Measurements from ENCODE around the gene ME2. TPM values are rescaled to one million over a fixed set of nuclear protein-coding genes. Genes with fewer than 3 reads are reported as not detected.
"Not testable (repeated sequence)": the region's sequence is repeated elsewhere in the genome, so short reads cannot be mapped to it uniquely, and the experiment has no call there.

Gene ME2
- polyA plus RNA-seq, 4 donors: 33.4 to 39.4 (median 38.9) TPM

GRCh38 chr18:50969448-50969847, 90.5 kb downstream of the ME2 start:
- no peak for DNase-seq (ENCODE audit: low read depth in 4 of 4, low spot score in 3 of 4)

- DNase-seq (ENCODE audit: low read depth in 4 of 4, low spot score in 3 of 4): no peak
Observed at GRCh38 chr18:50970006-50970405, 91.1 kb downstream of the ME2 start.

- DNase-seq (ENCODE audit: low read depth in 4 of 4, low spot score in 3 of 4): not testable (repeated sequence)
Observed at GRCh38 chr18:50972404-50972803, 93.5 kb downstream of the ME2 start.

GRCh38 chr18:50973367-50974126, 94.6 kb downstream of the ME2 start:
- DNase-seq (ENCODE audit: low read depth in 4 of 4, low spot score in 3 of 4): no peak

GRCh38 chr18:50977037-50977760, 98.3 kb downstream of the ME2 start:
- DNase-seq (ENCODE audit: low read depth in 4 of 4, low spot score in 3 of 4): no peak

- DNase-seq (ENCODE audit: low read depth in 4 of 4, low spot score in 3 of 4): no peak
Observed at GRCh38 chr18:50981381-50981780, 102.5 kb downstream of the ME2 start.

- DNase-seq (ENCODE audit: low read depth in 4 of 4, low spot score in 3 of 4): no peak
Observed at GRCh38 chr18:50982086-50982801, 103.3 kb downstream of the ME2 start.

GRCh38 chr18:50982802-50983179, 103.9 kb downstream of the ME2 start:
- no peak for DNase-seq (ENCODE audit: low read depth in 4 of 4, low spot score in 3 of 4)

- DNase-seq (ENCODE audit: low read depth in 4 of 4, low spot score in 3 of 4): no peak
Observed at GRCh38 chr18:50986360-50987087, 107.6 kb downstream of the ME2 start.

- DNase-seq (ENCODE audit: low read depth in 4 of 4, low spot score in 3 of 4): no peak
Observed at GRCh38 chr18:50987261-50987660, 108.3 kb downstream of the ME2 start.

- no peak for DNase-seq (ENCODE audit: low read depth in 4 of 4, low spot score in 3 of 4)
Observed at GRCh38 chr18:50989711-50990110, 110.8 kb downstream of the ME2 start.

GRCh38 chr18:50992351-50992762, 113.4 kb downstream of the ME2 start:
- no peak for DNase-seq (ENCODE audit: low read depth in 4 of 4, low spot score in 3 of 4)

- DNase-seq (ENCODE audit: low read depth in 4 of 4, low spot score in 3 of 4): no peak
Observed at GRCh38 chr18:50994031-50994430, 115.1 kb downstream of the ME2 start.

GRCh38 chr18:51003174-51003573, 124.3 kb downstream of the ME2 start:
- not testable (repeated sequence) for DNase-seq (ENCODE audit: low read depth in 4 of 4, low spot score in 3 of 4)

Other genes starting within 250 kb of the ME2 start
- gene MRO, start 59.1 kb upstream of the ME2 start, polyA plus RNA-seq (ENCODE audit: insufficient read length in 4 of 4): 1 to 10 TPM; 2.0 to 3.0 (median 2.9) TPM
- 10 to 100 TPM; 15.5 to 18.5 (median 18.1) TPM for gene ELAC1, start 88.9 kb downstream of the ME2 start, polyA plus RNA-seq (ENCODE audit: insufficient read length in 4 of 4)
- 100 to 1,000 TPM; 151 to 206 (median 189) TPM for gene SMAD4, start 151.1 kb downstream of the ME2 start, polyA plus RNA-seq (ENCODE audit: insufficient read length in 4 of 4)